ENCODE results near the gene STAT4.

The STAT4 gene

GRCh38 chr2:190987938-190988337 lies 162.9 kb downstream of the STAT4 start:
- DNase-seq: no peak

DNA sequence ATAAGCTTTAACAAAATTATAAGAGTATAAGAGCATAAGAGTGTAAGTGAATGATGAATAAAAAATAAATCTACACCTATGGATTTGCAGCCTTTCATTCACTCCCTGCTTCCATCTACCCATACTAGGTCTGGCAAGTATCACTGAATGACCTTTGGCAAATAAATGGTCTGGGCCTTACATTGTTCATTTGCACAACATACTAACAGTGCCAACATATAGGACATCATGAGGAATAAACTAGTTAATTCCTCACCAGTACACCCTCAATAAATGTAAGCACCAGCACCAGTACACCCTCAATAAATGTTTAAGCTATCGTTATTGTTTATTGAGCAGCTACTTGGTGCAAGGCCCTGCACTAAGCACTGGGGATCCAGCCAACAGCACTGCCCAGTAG lies 163.7 kb downstream of the STAT4 start:
- DNase-seq: no peak

DNA sequence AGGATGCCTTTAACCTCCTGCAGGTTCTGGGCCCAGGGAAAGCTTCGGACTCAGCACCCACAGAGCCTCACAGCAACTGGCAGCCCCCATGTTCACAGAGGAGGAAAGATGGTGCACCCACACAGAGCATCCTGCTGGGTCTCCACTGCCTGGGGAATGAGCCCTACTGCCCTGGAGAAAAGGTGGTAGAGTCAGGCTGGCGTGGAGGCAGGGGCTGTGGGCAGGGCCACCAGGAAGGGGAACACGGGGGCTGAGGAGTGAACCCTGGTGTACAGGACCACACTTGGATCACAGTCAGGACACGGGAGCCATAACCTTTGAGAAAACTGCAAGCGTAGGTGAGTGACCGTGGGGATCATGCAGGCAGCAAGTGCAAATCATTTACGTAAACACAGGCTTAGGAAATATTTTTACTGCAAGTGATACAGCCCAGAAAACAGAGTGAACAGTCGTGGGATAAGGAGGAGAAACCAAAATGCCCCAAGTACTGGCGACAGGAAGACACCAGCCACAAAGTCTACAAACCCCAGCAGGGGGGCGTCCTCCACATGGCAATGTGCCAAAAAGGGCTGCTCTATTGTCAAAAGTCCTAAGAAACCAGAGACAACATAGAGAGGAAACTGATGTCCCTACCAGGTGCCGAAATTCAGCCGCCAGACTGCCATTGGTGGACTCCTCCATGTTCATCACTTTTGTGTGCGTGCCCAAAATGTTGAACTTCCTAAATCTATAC lies 164.4 kb downstream of the STAT4 start:
- no peak for DNase-seq

DNA sequence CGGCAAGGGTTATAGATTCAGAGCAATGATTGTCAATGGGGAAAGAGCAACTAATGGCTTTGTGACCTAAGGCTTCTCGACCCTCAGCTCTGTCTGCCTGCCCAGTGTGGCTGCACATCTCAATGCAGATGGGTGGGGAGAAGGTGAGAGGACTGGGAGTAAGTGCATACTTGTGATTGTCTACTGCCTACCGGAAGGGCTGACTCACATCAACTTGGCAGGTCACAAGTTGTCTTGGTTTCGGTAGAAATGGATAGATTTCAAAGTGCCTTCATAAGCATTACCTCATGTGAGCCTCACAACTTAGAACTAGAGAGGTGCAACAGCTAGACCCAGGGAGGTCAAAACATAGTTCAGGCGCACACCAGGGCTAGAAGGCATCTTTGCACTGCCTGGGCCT lies 166.2 kb downstream of the STAT4 start:
- peak; percentile 69 for DNase-seq

DNA sequence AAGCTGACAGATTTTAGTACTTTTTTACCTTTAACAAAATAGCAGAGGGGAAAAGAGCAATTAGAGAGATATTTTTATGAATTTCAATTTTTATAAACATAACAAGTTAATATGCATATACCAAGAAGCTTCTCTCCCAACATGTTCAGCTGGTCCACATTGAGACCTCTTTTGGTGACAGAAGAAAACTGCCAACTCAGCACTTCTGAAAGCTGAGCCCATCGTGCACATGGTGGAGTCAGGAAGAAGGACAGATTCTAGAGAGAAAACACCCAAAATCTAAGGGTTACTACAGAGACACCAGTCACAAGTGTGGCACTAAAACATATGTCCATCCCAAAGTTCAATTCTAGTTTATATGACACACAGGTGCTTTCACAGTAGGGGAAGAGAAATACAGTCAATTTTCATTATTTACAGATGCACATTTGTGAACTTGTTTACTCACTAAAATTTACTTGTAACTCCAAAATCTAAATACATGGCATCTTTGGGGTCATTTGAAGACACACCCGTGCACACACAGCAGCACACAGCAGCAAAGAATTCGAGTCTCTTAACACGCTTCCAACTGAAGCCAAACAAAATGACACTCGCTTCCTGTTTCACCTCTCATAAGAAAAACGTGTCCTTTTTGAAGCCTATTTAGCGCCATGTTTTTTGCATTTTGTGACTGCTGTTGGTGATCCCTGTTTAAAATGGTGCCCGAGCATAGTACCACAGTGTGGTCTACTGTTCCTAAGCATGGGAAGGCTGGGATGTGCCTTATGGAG lies 168.3 kb downstream of the STAT4 start:
- DNase-seq: no peak

- no peak for DNase-seq
These were observed 169.1 kb downstream of the STAT4 start for GRCh38 chr2:190981733-190982132.

- DNase-seq: no peak
These were observed 169.5 kb downstream of the STAT4 start for GRCh38 chr2:190981333-190981732.

DNA sequence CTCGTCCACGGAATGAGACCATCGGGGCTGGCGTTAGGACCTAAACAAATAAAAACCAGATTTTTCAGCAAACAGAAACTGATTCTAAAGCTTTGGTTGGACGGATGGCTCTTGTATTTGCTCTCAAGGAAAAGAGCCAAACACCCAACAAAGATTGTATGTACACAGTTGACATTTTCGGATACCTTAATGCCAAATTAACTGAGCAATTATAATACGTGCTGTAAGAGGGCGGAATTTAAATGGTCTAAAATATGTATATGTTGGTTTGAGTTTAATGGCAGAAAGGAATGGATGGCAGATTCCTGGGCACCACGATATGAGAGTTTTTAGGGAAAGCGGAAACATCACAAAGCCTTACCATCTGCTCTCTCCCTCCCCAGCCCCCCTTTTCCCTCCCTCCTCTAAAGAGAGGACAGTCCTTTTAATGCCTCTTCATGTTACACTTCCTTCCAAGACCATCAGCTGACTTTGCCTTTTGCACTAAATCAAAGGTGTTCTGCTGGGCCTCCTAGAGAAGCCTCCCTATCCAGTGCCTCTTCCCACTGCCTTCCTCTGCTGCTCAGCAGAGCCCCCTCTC lies 170.1 kb downstream of the STAT4 start:
- DNase-seq: no peak

DNA sequence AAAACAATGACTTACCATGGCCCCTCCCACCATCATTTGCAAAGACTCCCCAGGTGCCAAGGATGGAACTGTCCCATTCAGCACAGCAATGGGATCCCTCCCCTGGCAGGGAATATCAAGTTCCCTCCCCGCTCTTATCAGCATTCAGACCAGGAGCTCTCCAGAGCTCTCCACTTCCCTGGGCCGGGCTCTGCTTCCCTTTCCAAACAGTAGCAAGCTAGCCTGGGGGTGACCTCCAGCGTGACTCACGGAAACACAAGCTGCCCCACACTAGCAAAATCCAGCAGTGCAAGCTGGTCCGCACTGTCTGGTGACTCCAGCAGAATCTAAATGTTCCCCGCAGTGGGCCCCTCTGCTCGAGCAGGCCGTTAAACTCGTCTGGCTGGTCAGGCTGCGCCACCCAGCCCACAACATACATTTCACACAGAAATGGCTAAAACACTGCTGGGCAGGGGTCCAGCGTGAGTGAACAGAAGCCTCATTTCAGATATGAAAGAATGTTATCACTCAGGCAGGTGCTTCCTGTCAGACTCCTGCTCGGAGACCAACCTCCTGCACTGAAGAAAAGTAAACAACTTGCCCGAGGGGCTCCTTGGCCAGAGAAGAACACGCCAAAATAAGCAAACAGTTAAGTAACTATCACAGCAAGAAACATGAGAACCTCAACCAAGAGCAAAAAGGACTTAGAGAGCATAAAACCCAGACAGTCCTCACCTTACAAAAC lies 170.7 kb downstream of the STAT4 start:
- peak; percentile 32 for DNase-seq
